GM12864 (cell line): ENCODE measurements around the gene CMTM3.
"Not testable (repeated sequence)": the region's sequence is repeated elsewhere in the genome, so short reads cannot be mapped to it uniquely, and the experiment has no call there.

ENCODE experiments used
- DNase-seq: peaks from one replicate; pipeline ENCODE4 v3.0.0-alpha.2; 2011; ENCODE audit warnings: low read depth
- H3K4me3 ChIP-seq: 2 replicates; pipeline ENCODE4 v1.5.1; 2011; ENCODE audit warnings: mild to moderate bottlenecking, low read depth, low read length, control low read depth
- CTCF ChIP-seq: IDR thresholded peaks from 2 replicates; pipeline ENCODE4 v1.5.1; 2011; ENCODE audit warnings: low read depth, mild to moderate bottlenecking, moderate library complexity, low read length, control low read depth, inconsistent platforms; ENCODE audit errors: missing control alignments

CMTM3 gene

GRCh38 chr16:66566051-66566901, 38.2 kb upstream of the CMTM3 start, which contains the start of gene CMTM1:
CMTM1 (plus strand) TSS chr16:66566439; CDS start chr16:66566514, 75 bp downstream.
- no peak within 1 kb of the TSS for H3K4me3 ChIP-seq
- TF ChIP-seq CTCF = no peak
- no peak for DNase-seq

GRCh38 chr16:66567270-66567669, 37.2 kb upstream of the CMTM3 start:
- not testable (repeated sequence) for H3K4me3 ChIP-seq, DNase-seq

- DNase-seq = no peak
- TF ChIP-seq CTCF = no peak
- H3K4me3 ChIP-seq = no peak overlapping the region
Observed at GRCh38 chr16:66568355-66568754, 36.1 kb upstream of the CMTM3 start.

GRCh38 chr16:66569131-66569530, 35.4 kb upstream of the CMTM3 start:
- no peak overlapping the region for H3K4me3 ChIP-seq
- no peak for DNase-seq
- no peak for TF ChIP-seq CTCF

- TF ChIP-seq CTCF = no peak
- DNase-seq = no peak
- H3K4me3 ChIP-seq = no peak overlapping the region
Observed at GRCh38 chr16:66569827-66570405, 34.6 kb upstream of the CMTM3 start.

GRCh38 chr16:66572356-66572755, 32.1 kb upstream of the CMTM3 start:
- no peak overlapping the region for H3K4me3 ChIP-seq

More at GRCh38 chr16:66572356-66572755, 32.1 kb upstream of the CMTM3 start:
- DNase-seq = no peak
- TF ChIP-seq CTCF = no peak
